AML-193 (cell line): ENCODE data around the gene BLMH.
"Not testable (repeated sequence)": the region's sequence is repeated elsewhere in the genome, so short reads cannot be mapped to it uniquely, and the experiment has no call there.

Experiments
- DNase-seq, 2 experiments: peaks; one replicate each; lab custom pipeline; 2025; lab: John Stamatoyannopoulos, UW

Gene BLMH

GRCh38 chr17:30229012-30229411 lies 62.7 kb downstream of the BLMH start:
- no peak for DNase-seq

GRCh38 chr17:30228011-30228410 lies 63.7 kb downstream of the BLMH start:
- DNase-seq: no peak

- no peak for DNase-seq
Measured at GRCh38 chr17:30226878-30227277, 64.9 kb downstream of the BLMH start.

GRCh38 chr17:30225919-30226553 lies 65.7 kb downstream of the BLMH start:
- DNase-seq: no peak

- no peak for DNase-seq
Measured at GRCh38 chr17:30225112-30225511, 66.6 kb downstream of the BLMH start.

GRCh38 chr17:30224419-30224960 lies 67.3 kb downstream of the BLMH start:
- DNase-seq: no peak

GRCh38 chr17:30222721-30223175 lies 69.0 kb downstream of the BLMH start:
- DNase-seq: no peak

- DNase-seq: no peak
Measured at GRCh38 chr17:30222251-30222650, 69.5 kb downstream of the BLMH start.

GRCh38 chr17:30221346-30221745 lies 70.4 kb downstream of the BLMH start:
- DNase-seq: no peak

GRCh38 chr17:30220414-30220813 lies 71.3 kb downstream of the BLMH start:
- no peak for DNase-seq

- no peak for DNase-seq
Measured at GRCh38 chr17:30219833-30220232, 71.9 kb downstream of the BLMH start.

GRCh38 chr17:30219315-30219714 lies 72.4 kb downstream of the BLMH start:
- DNase-seq: no peak

- no peak for DNase-seq
Measured at GRCh38 chr17:30218799-30219198, 72.9 kb downstream of the BLMH start.

GRCh38 chr17:30217746-30218245 lies 73.9 kb downstream of the BLMH start:
- no peak for DNase-seq

- DNase-seq: no peak
Measured at GRCh38 chr17:30217054-30217453, 74.7 kb downstream of the BLMH start.

- DNase-seq: no peak
Measured at GRCh38 chr17:30212750-30213149, 79.0 kb downstream of the BLMH start.

- no peak for DNase-seq
Measured at GRCh38 chr17:30211371-30211770, 80.4 kb downstream of the BLMH start.

- DNase-seq: no peak
Measured at GRCh38 chr17:30210901-30211300, 80.8 kb downstream of the BLMH start.

- DNase-seq: no peak
Measured at GRCh38 chr17:30210366-30210765, 81.4 kb downstream of the BLMH start.

GRCh38 chr17:30209930-30210329 lies 81.8 kb downstream of the BLMH start:
- DNase-seq: no peak

GRCh38 chr17:30208214-30208613 lies 83.5 kb downstream of the BLMH start:
- DNase-seq: no peak

- no peak for DNase-seq
Measured at GRCh38 chr17:30207655-30208054, 84.1 kb downstream of the BLMH start.

- DNase-seq: no peak
Measured at GRCh38 chr17:30203471-30203981, 88.2 kb downstream of the BLMH start.

GRCh38 chr17:30200656-30201055 lies 91.1 kb downstream of the BLMH start:
- DNase-seq: not testable (repeated sequence)
